ENCODE data around the gene BMP6. TPM values are rescaled to one million over a fixed set of nuclear protein-coding genes. Genes with fewer than 3 reads are reported as not detected.

The BMP6 gene
- total RNA-seq, 1 donor = 0.72 TPM

DNA sequence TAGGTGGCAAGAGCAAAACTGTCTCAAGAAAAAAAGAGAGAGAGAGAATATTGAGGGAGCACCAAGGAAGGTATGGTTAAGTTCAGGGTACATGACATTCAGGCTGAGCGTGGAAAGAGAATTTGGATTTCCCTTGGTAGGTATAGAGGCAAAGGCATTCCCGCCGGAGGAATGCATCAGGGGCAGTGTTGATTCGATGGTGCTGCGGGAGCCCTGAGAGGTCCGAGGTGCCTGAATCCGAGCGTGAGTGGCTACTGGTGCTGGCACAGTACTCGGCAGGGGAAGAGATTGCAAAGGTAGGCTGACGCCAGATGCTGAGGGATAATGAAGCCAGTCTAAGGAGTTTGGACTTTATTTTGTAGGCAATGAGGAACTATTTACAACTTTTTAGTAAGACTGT lies 20.0 kb downstream of the BMP6 start:
- H4K20me1 ChIP-seq (ENCODE audit: insufficient read depth, low read length) = no peaks in the 10 kb centered on the region
- no peaks in the 10 kb centered on the region for H3K9me3 ChIP-seq (ENCODE audit: low read depth, low read length)
- no peak overlapping the region for H3K27ac ChIP-seq (ENCODE audit: low read depth, low read length)
- H3K36me3 ChIP-seq (ENCODE audit: insufficient read depth, low read length) = no peaks in the 10 kb centered on the region
- TF ChIP-seq, protein P1, sequence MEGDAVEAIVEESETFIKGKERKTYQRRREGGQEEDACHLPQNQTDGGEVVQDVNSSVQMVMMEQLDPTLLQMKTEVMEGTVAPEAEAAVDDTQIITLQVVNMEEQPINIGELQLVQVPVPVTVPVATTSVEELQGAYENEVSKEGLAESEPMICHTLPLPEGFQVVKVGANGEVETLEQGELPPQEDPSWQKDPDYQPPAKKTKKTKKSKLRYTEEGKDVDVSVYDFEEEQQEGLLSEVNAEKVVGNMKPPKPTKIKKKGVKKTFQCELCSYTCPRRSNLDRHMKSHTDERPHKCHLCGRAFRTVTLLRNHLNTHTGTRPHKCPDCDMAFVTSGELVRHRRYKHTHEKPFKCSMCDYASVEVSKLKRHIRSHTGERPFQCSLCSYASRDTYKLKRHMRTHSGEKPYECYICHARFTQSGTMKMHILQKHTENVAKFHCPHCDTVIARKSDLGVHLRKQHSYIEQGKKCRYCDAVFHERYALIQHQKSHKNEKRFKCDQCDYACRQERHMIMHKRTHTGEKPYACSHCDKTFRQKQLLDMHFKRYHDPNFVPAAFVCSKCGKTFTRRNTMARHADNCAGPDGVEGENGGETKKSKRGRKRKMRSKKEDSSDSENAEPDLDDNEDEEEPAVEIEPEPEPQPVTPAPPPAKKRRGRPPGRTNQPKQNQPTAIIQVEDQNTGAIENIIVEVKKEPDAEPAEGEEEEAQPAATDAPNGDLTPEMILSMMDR (IDR thresholded peaks at IDR 0.05; ENCODE audit: extremely low read depth, low read depth, low read length) = no peak
- no peaks in the 10 kb centered on the region for H3K27me3 ChIP-seq (ENCODE audit: insufficient read depth, low read length)
- H3K79me2 ChIP-seq (ENCODE audit: insufficient read depth, low read length) = no peaks in the 10 kb centered on the region
- H3K4me1 ChIP-seq (ENCODE audit: insufficient read depth, low read length) = no peaks in the 10 kb centered on the region
- no peak overlapping the region for H2AFZ ChIP-seq (ENCODE audit: low read length)
- H3K4me2 ChIP-seq (ENCODE audit: insufficient read depth, low read length) = no peak overlapping the region
- H3K4me3 ChIP-seq (ENCODE audit: insufficient read depth, low read length) = no peak overlapping the region
- DNase-seq (ENCODE audit: insufficient read length, low spot score, missing footprints) = no peak

DNA sequence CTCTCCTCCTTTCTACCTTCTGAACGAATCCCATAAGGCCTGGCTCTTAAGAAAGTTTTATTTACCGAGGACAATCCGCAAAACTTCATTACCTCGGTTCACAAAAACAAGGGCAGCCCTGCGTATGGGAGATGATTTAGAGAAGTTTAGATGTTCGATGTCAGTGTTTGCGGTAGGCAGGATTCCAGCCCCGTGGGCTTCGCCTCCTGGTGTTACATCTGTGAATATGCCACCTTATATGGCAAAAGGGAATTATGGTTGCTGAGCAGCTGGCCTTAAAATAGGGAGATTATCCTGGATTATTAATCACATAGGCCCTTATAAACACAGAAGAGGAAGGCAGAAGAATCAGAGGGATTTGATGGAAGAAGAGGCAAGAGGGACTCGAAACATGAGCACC lies 21.1 kb downstream of the BMP6 start:
- H3K79me2 ChIP-seq (ENCODE audit: insufficient read depth, low read length) = no peaks in the 10 kb centered on the region

DNA sequence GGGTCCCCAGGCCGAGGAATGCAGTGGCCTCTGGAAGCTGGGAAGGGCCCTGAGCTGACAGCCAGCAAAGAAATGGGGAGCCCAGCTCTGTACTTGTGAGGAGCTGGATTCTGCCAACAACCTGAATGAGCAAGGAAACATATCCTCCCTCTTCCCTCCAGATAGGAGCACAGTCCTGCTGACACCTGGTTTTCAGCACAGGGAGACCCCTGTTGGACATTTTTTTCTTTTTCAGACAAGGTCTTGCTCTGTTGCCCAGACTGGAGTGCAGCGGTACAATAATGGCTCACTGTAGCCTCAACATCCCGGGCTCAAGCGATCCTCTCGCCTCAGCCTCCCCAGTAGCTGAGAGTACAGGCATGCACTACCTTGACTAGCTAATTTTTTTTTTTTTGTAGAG lies 21.5 kb downstream of the BMP6 start:
- Histone ChIP-seq H3K4me1 (ENCODE audit: insufficient read depth, low read length) (no peaks in the 10 kb centered on the region), H3K27ac (ENCODE audit: low read depth, low read length) (no peak overlapping the region), H4K20me1 (ENCODE audit: insufficient read depth, low read length) (no peaks in the 10 kb centered on the region), H3K36me3 (ENCODE audit: insufficient read depth, low read length) (no peaks in the 10 kb centered on the region), H3K79me2 (ENCODE audit: insufficient read depth, low read length) (no peaks in the 10 kb centered on the region), H3K4me3 (ENCODE audit: insufficient read depth, low read length) (no peak overlapping the region), H2AFZ (ENCODE audit: low read length) (no peak overlapping the region), H3K27me3 (ENCODE audit: insufficient read depth, low read length) (no peaks in the 10 kb centered on the region), H3K9me3 (ENCODE audit: low read depth, low read length) (no peaks in the 10 kb centered on the region), H3K4me2 (ENCODE audit: insufficient read depth, low read length) (no peak overlapping the region)
- DNase-seq (ENCODE audit: insufficient read length, low spot score, missing footprints) = no peak
- TF ChIP-seq, protein P1 (IDR thresholded peaks at IDR 0.05; ENCODE audit: extremely low read depth, low read depth, low read length) = no peak

More for the DNA sequence above, 21.1 kb downstream of the BMP6 start:
- Histone ChIP-seq H3K4me3 (ENCODE audit: insufficient read depth, low read length) (no peak overlapping the region), H3K27ac (ENCODE audit: low read depth, low read length) (no peak overlapping the region), H2AFZ (ENCODE audit: low read length) (no peak overlapping the region), H3K36me3 (ENCODE audit: insufficient read depth, low read length) (no peaks in the 10 kb centered on the region), H3K9me3 (ENCODE audit: low read depth, low read length) (no peaks in the 10 kb centered on the region), H3K4me1 (ENCODE audit: insufficient read depth, low read length) (no peaks in the 10 kb centered on the region), H3K4me2 (ENCODE audit: insufficient read depth, low read length) (no peak overlapping the region), H3K27me3 (ENCODE audit: insufficient read depth, low read length) (no peaks in the 10 kb centered on the region), H4K20me1 (ENCODE audit: insufficient read depth, low read length) (no peaks in the 10 kb centered on the region)
- TF ChIP-seq, protein P1 (IDR thresholded peaks at IDR 0.05; ENCODE audit: extremely low read depth, low read depth, low read length) = no peak
- no peak for DNase-seq (ENCODE audit: insufficient read length, low spot score, missing footprints)

DNA sequence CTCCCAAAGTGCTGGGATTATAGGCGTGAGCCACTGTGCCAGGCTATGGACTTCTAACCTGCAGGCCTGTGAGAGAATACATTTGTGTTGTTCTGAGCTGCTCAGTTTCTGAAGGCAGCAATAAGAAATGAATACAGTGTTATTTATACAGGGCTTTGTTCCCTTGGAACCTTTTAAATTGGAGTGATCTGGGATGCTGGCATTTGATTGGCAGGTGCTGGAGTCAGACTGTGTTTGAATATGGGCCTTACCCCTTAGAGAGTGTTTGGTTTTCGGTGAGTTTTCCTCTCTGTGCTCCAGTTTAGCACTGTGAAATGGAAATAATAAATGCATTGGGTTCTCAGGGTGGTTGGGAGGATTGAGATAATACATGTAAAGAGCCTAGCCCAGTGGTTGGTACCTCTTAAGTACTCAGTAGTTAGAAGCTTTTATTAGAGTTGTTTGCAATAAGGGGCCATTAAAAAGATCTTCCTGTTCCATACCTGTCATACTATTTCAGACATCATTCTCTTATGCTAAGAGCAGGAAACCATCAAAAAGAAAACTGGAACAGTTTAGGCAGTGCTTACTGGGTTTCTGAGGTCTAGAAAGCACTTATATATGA lies 22.1 kb downstream of the BMP6 start:
- H3K79me2 ChIP-seq (ENCODE audit: insufficient read depth, low read length) = no peaks in the 10 kb centered on the region
- no peaks in the 10 kb centered on the region for H3K4me1 ChIP-seq (ENCODE audit: insufficient read depth, low read length)
- no peaks in the 10 kb centered on the region for H3K9me3 ChIP-seq (ENCODE audit: low read depth, low read length)
- TF ChIP-seq, protein P1 (IDR thresholded peaks at IDR 0.05; ENCODE audit: extremely low read depth, low read depth, low read length) = no peak
- H3K36me3 ChIP-seq (ENCODE audit: insufficient read depth, low read length) = no peaks in the 10 kb centered on the region
- no peak overlapping the region for H3K27ac ChIP-seq (ENCODE audit: low read depth, low read length)
- H4K20me1 ChIP-seq (ENCODE audit: insufficient read depth, low read length) = no peaks in the 10 kb centered on the region
- no peak overlapping the region for H3K4me3 ChIP-seq (ENCODE audit: insufficient read depth, low read length)
- H2AFZ ChIP-seq (ENCODE audit: low read length) = no peak overlapping the region
- no peak overlapping the region for H3K4me2 ChIP-seq (ENCODE audit: insufficient read depth, low read length)
- H3K27me3 ChIP-seq (ENCODE audit: insufficient read depth, low read length) = no peaks in the 10 kb centered on the region
- DNase-seq (ENCODE audit: insufficient read length, low spot score, missing footprints) = no peak

Data from osteoblast (primary cell).